ENCODE data around the gene IL18RAP.

The IL18RAP gene

GRCh38 chr2:102470168-102470567 is 47.2 kb downstream of the IL18RAP start:
- DNase-seq = no peak

DNA sequence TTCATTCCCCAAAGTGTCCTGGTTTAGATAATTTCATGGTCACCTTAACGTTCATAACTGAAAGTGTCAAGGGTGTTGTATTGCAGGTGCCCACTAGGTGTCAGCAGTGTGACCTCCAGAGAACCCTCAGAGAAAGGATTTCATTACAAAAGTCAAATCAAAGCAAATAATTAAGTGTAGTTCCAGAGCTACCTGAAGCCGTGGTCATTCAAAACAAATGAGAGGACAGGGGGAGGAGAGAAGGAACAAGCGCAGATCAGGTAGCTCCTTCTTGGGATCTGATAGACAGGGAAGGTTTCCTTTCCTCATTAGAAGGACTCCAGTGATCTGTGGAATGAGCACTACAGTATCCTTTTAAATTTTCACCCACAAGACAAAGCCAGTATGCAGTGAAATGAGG is 50.1 kb downstream of the IL18RAP start, which contains the start of gene SLC9A4:
Gene SLC9A4, plus strand, starts transcription at position 207 of the 400 bp plus-strand sequence. CDS start 534 bp downstream, outside the sequence.
- DNase-seq = no peak

- DNase-seq = no peak
Observed at GRCh38 chr2:102473631-102474030, 50.7 kb downstream of the IL18RAP start.

DNA sequence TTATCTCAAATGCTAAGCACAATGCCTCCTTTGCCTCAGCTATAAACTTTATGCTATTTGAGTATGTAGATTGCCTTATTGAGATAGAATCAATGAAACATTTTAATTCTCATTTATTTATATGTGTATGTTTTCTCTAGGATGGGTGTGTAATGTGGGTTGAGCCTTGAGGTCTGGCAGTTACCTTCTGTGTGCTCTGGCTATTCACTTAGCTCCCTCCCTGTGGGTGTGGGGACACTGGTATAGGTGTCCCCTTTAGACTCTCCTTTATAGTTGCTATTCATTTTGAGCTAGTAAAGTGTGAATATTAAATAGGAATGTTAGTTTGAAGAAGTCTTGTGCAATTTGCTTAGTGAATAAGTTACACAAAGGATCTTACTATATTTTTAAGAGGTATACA is 51.8 kb downstream of the IL18RAP start:
- no peak for DNase-seq

DNA sequence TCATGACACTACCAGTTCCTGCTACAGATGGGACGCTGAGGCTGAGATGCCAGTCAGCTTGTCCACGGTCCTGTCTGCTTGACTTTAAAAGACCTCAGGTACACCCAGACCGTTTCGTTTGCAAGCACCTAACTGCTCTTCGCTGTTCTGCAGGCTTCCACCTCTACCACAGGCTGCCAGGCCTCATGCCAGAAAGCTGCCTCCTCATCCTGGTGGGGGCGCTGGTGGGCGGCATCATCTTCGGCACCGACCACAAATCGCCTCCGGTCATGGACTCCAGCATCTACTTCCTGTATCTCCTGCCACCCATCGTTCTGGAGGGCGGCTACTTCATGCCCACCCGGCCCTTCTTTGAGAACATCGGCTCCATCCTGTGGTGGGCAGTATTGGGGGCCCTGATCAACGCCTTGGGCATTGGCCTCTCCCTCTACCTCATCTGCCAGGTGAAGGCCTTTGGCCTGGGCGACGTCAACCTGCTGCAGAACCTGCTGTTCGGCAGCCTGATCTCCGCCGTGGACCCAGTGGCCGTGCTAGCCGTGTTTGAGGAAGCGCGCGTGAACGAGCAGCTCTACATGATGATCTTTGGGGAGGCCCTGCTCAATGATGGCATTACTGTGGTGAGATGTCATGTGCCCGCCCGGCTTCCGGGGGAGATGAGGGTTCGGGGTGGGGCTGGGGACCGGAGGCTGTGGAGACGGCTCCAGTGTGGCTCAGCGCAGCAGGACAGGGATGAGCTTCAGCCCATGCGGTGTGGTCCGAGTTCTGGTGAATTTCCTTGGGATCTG is 55.9 kb downstream of the IL18RAP start:
- no peak for DNase-seq

DNA sequence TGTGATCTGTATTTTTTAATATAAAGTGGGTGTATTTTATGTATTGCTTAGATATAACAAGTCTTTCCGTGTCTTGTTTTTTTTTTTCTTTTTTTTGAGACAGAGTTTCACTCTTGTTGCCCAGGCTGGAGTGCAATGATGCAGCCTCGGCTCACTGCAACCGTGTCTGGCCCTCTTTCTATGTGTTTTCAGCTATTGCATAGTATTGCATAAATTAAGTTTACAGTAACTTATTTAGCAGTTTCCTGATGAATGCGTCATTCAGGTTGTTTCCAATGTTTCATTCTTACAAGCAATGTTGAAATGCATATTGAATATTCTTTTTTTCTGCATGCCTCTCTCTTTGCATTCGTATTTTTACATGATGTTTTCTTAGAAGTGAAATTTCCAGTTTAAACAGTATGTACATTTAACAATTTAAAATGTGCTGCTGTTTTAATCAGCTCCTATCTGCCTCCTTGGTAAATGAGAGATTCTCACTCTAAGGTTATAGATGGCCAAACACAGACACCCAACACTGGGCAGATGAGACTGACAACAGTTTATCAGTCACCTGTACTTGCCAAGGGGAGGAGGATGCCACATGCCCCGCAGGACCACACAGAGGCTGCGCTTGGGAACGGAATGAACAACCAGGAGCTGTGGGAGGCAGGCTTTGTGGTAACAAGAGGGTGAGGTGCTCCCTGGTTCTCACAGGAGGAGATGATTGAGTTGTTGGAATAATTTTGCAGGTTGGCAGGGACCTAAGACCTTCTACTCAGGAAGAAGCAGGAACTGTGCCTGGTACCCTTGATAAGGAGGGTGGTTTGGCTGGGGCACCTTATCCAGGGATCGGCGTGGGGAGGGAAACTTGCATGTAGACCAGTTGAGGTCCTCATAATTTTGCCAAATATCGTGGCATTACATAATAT is 57.6 kb downstream of the IL18RAP start:
- no peak for DNase-seq

DNA sequence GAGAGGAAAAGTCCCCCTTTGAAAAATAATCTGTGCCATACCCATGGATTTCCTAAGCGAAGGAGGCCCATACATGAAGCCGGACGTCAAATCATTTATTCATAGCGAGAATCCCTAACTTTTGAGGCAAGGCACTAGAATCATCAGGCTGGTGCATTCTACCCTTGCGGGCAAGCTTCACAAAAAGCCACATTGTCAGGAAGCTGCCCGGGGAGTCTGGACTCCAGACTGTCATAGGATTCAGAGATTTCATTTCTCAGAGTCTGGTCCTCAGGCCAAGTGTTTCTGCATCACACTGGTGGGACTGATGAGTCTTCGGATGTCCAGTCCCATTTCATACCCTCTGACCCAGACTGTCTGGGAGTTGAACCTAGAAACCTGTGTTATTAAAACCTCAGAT is 59.0 kb downstream of the IL18RAP start:
- no peak for DNase-seq

- DNase-seq = no peak
Observed at GRCh38 chr2:102483086-102483485, 60.1 kb downstream of the IL18RAP start.

GRCh38 chr2:102484310-102485061 is 61.5 kb downstream of the IL18RAP start:
- no peak for DNase-seq

GRCh38 chr2:102485147-102485785 is 62.3 kb downstream of the IL18RAP start:
- DNase-seq = no peak

GRCh38 chr2:102486941-102487702 is 64.2 kb downstream of the IL18RAP start:
- no peak for DNase-seq

DNA sequence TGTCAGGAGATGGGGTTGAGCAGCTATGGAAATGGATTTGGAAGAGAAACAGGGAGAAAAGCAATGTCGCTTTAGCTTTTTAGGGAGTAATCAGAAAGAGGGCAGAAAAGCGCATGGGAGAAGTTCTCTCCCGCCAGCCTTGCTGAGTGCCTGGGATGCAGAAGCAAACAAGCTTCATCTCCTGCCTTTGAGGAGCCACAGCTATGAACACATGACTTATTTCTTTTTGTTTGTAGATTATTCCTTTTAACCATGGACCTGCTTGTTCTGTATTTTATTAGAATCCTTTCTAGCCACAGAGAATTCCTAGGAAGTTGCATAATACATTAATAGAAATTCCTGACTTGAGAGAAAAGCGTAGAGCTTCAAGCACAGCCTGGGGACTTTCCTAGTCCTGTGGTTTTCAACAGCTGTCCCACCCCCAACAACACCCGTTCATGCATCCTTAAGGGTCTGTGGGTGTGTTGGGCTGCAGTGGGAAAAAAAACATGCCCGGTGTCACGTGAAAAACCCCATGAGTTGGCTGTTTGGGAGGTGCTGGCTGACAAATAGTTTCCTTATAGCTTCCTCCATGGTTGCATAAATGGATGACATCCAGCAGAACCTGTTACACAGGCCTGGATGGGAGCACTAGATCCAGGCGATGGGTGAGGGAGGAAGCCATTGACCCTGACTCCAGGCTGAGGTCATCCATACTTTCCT is 65.0 kb downstream of the IL18RAP start:
- no peak for DNase-seq

- no peak for DNase-seq
Observed at GRCh38 chr2:102489646-102490045, 66.7 kb downstream of the IL18RAP start.

DNA sequence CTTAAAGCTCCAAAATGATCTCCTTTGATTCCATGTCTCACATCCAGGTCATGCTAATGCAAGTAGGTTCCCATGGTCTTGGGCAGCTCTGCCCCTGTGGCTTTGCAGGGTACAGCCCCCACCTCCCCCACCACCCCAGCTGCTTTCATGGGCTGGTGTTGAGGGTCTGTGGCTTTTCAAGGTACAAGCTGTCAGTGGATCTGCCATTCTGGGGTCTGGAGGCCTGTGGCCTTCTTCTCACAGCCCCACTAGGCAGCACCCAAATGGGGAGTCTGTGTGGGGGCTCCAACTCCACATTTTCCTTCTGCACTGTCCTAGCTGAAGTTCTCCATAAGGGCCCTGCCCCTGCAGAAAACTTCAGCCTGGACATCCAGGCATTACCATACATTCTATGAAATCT is 69.0 kb downstream of the IL18RAP start:
- DNase-seq = no peak

DNA sequence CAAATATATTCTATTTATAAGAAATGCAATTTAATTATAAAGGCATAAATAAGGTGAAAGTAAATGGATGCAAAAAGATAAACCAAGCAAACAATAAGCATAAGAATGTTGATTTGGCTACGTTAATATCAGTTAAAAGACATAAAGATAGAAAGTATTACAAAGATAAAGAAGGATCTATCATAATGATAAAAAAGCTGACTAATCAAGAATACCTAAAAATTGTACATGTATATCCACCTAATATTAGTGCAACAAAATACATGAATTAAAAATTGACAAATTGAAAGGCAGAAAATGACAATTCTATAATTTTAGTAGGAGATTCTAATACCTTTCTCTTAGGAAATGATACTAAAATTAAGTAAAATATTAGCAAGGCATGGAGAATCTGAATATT is 71.6 kb downstream of the IL18RAP start:
- no peak for DNase-seq

GRCh38 chr2:102498414-102498813 is 75.5 kb downstream of the IL18RAP start:
- DNase-seq = no peak

- no peak for DNase-seq
Observed at GRCh38 chr2:102499558-102499957, 76.6 kb downstream of the IL18RAP start.
